ENCODE measurements around the gene RASAL2.

Gene RASAL2

GRCh38 chr1:178509414-178510007 is 415.6 kb downstream of the RASAL2 start:
- TF ChIP-seq GATA1 (IDR thresholded peaks at IDR 0.05; ENCODE audit: low read depth, low read length) (no peak), POLR2A (IDR thresholded peaks at IDR 0.05; ENCODE audit: low read length) (no peak)
- no peak for DNase-seq

- TF ChIP-seq POLR2A (IDR thresholded peaks at IDR 0.05; ENCODE audit: low read length) (no peak), GATA1 (IDR thresholded peaks at IDR 0.05; ENCODE audit: low read depth, low read length) (no peak)
- DNase-seq, result no peak
These were observed 416.3 kb downstream of the RASAL2 start for GRCh38 chr1:178510155-178510554.

GRCh38 chr1:178512566-178513277 is 418.8 kb downstream of the RASAL2 start, which contains the start of gene TEX35:
Gene TEX35, plus strand, starts transcription at chr1:178513109. Its CDS starts 80 bp downstream, at chr1:178513189.
- no peak for TF ChIP-seq GATA1 (IDR thresholded peaks at IDR 0.05; ENCODE audit: low read depth, low read length)
- no peak for TF ChIP-seq POLR2A (IDR thresholded peaks at IDR 0.05; ENCODE audit: low read length)
- DNase-seq, result no peak

- no peak for TF ChIP-seq POLR2A (IDR thresholded peaks at IDR 0.05; ENCODE audit: low read length)
- TF ChIP-seq GATA1 (IDR thresholded peaks at IDR 0.05; ENCODE audit: low read depth, low read length), result no peak
- no peak for DNase-seq
These were observed 419.5 kb downstream of the RASAL2 start for GRCh38 chr1:178513278-178513983.

- no peak for DNase-seq
- TF ChIP-seq GATA1 (IDR thresholded peaks at IDR 0.05; ENCODE audit: low read depth, low read length), result no peak
- TF ChIP-seq POLR2A (IDR thresholded peaks at IDR 0.05; ENCODE audit: low read length), result no peak
These were observed 422.2 kb downstream of the RASAL2 start for GRCh38 chr1:178516110-178516509.

- TF ChIP-seq GATA1 (IDR thresholded peaks at IDR 0.05; ENCODE audit: low read depth, low read length), result no peak
- TF ChIP-seq POLR2A (IDR thresholded peaks at IDR 0.05; ENCODE audit: low read length), result no peak
- DNase-seq, result no peak
These were observed 425.0 kb downstream of the RASAL2 start for GRCh38 chr1:178518894-178519293.

GRCh38 chr1:178520803-178521202 is 426.9 kb downstream of the RASAL2 start:
- TF ChIP-seq POLR2A (IDR thresholded peaks at IDR 0.05; ENCODE audit: low read length), result no peak
- TF ChIP-seq GATA1 (IDR thresholded peaks at IDR 0.05; ENCODE audit: low read depth, low read length), result no peak

GRCh38 chr1:178521241-178521640 is 427.3 kb downstream of the RASAL2 start:
- DNase-seq, result no peak
- TF ChIP-seq POLR2A (IDR thresholded peaks at IDR 0.05; ENCODE audit: low read length) (no peak), GATA1 (IDR thresholded peaks at IDR 0.05; ENCODE audit: low read depth, low read length) (no peak)

More at GRCh38 chr1:178520803-178521202, 426.9 kb downstream of the RASAL2 start:
- no peak for DNase-seq

- DNase-seq, result no peak
- no peak for TF ChIP-seq GATA1 (IDR thresholded peaks at IDR 0.05; ENCODE audit: low read depth, low read length)
- TF ChIP-seq POLR2A (IDR thresholded peaks at IDR 0.05; ENCODE audit: low read length), result no peak
These were observed 433.2 kb downstream of the RASAL2 start for GRCh38 chr1:178527117-178527516.

GRCh38 chr1:178528228-178528952 is 434.5 kb downstream of the RASAL2 start:
- no peak for TF ChIP-seq POLR2A (IDR thresholded peaks at IDR 0.05; ENCODE audit: low read length)
- TF ChIP-seq GATA1 (IDR thresholded peaks at IDR 0.05; ENCODE audit: low read depth, low read length), result no peak
- DNase-seq, result no peak

GRCh38 chr1:178528953-178529335 is 435.0 kb downstream of the RASAL2 start:
- no peak for TF ChIP-seq POLR2A (IDR thresholded peaks at IDR 0.05; ENCODE audit: low read length)
- TF ChIP-seq GATA1 (IDR thresholded peaks at IDR 0.05; ENCODE audit: low read depth, low read length), result no peak

GRCh38 chr1:178529364-178530036 is 435.6 kb downstream of the RASAL2 start:
- no peak for DNase-seq
- TF ChIP-seq POLR2A (IDR thresholded peaks at IDR 0.05; ENCODE audit: low read length), result no peak
- TF ChIP-seq GATA1 (IDR thresholded peaks at IDR 0.05; ENCODE audit: low read depth, low read length), result no peak

More at GRCh38 chr1:178528953-178529335, 435.0 kb downstream of the RASAL2 start:
- DNase-seq, result no peak

GRCh38 chr1:178530037-178530402 is 436.1 kb downstream of the RASAL2 start:
- no peak for TF ChIP-seq GATA1 (IDR thresholded peaks at IDR 0.05; ENCODE audit: low read depth, low read length)
- TF ChIP-seq POLR2A (IDR thresholded peaks at IDR 0.05; ENCODE audit: low read length), result no peak
- no peak for DNase-seq

All from erythroblast (primary cell).